ENCODE results near the gene LMAN1L. TPM values are rescaled to one million over a fixed set of nuclear protein-coding genes. Genes with fewer than 3 reads are reported as not detected.

Gene LMAN1L
- polyA plus RNA-seq, 2 donors, result 0.27 to 0.61 TPM

- Histone ChIP-seq H3K27ac (ENCODE audit: low read depth in 2 of 2, low read length in 1 of 2) (peak overlapping the region; percentile 90 to 97), H3K36me3 (ENCODE audit: control insufficient read depth in 2 of 2, insufficient read depth in 2 of 2, low read length in 1 of 2) (no peaks in the 10 kb centered on the region), H3K4me3 (ENCODE audit: low read depth in 1 of 2, low read length in 2 of 2) (peak overlapping the region; percentile 74 to 82), H3K27me3 (ENCODE audit: control insufficient read depth in 1 of 2, insufficient read depth in 2 of 2, low read length in 2 of 2) (no peaks in the 10 kb centered on the region), H3K9me3 (ENCODE audit: control insufficient read depth in 2 of 2, insufficient read depth in 1 of 2, low read depth in 1 of 2, low read length in 1 of 2) (no peaks in the 10 kb centered on the region), H3K4me1 (ENCODE audit: control insufficient read depth in 2 of 2, insufficient read depth in 2 of 2, low read length in 1 of 2) (peaks cover 4 to 9% of the 10 kb centered on the region in 2 donors)
- WGBS, 2 donors, result 0 to 1% methylated on average over 11 of the region's 11 CpGs
These were observed 60.0 kb downstream of the LMAN1L start for GRCh38 chr15:74872702-74873035.

GRCh38 chr15:74873036-74873755 lies 60.6 kb downstream of the LMAN1L start, which contains the start of gene SCAMP2:
TSS of gene SCAMP2 (minus strand) at chr15:74873365. CDS start at chr15:74873255, 110 bp downstream.
- WGBS, 2 donors, result 1% methylated on average over 35 to 51 of the region's 52 CpGs
- Histone ChIP-seq H3K4me1 (ENCODE audit: control insufficient read depth in 2 of 2, insufficient read depth in 2 of 2, low read length in 1 of 2) (peaks cover 4% of the 10 kb centered on the region in 2 donors), H3K9me3 (ENCODE audit: control insufficient read depth in 2 of 2, insufficient read depth in 1 of 2, low read depth in 1 of 2, low read length in 1 of 2) (no peaks in the 10 kb centered on the region)

GRCh38 chr15:74873756-74874424 lies 61.3 kb downstream of the LMAN1L start:
- Histone ChIP-seq H3K4me1 (ENCODE audit: control insufficient read depth in 2 of 2, insufficient read depth in 2 of 2, low read length in 1 of 2) (peaks cover 4% of the 10 kb centered on the region in 2 donors), H3K4me3 (ENCODE audit: low read depth in 1 of 2, low read length in 2 of 2) (peak overlapping the region; percentile 74 to 82), H3K36me3 (ENCODE audit: control insufficient read depth in 2 of 2, insufficient read depth in 2 of 2, low read length in 1 of 2) (no peaks in the 10 kb centered on the region), H3K9me3 (ENCODE audit: control insufficient read depth in 2 of 2, insufficient read depth in 1 of 2, low read depth in 1 of 2, low read length in 1 of 2) (no peaks in the 10 kb centered on the region), H3K27ac (ENCODE audit: low read depth in 2 of 2, low read length in 1 of 2) (peak overlapping the region; percentile 90 to 97), H3K27me3 (ENCODE audit: control insufficient read depth in 1 of 2, insufficient read depth in 2 of 2, low read length in 2 of 2) (no peaks in the 10 kb centered on the region)
- 29 to 41% methylated on average over 14 to 16 of the region's 16 CpGs for WGBS, 2 donors

More at GRCh38 chr15:74873036-74873755, 60.6 kb downstream of the LMAN1L start, which contains the start of gene SCAMP2:
- Histone ChIP-seq H3K36me3 (ENCODE audit: control insufficient read depth in 2 of 2, insufficient read depth in 2 of 2, low read length in 1 of 2) (no peaks in the 10 kb centered on the region), H3K4me3 (ENCODE audit: low read depth in 1 of 2, low read length in 2 of 2) (peak within 1 kb of the TSS; percentile 74 to 82), H3K27ac (ENCODE audit: low read depth in 2 of 2, low read length in 1 of 2) (peak within 1 kb of the TSS; percentile 90 to 97), H3K27me3 (ENCODE audit: control insufficient read depth in 1 of 2, insufficient read depth in 2 of 2, low read length in 2 of 2) (no peaks in the 10 kb centered on the region)

Other genes with a start within 250 kb of the LMAN1L start
- gene CLK3, start 197.0 kb upstream of the LMAN1L start, polyA plus RNA-seq, result 10 to 100 TPM; 50.7 to 78.7 TPM
- 10 to 100 TPM; 12.2 to 14.5 TPM for gene EDC3, start 116.8 kb upstream of the LMAN1L start, polyA plus RNA-seq
- gene CYP1A1, start 87.3 kb upstream of the LMAN1L start, polyA plus RNA-seq, result 1 to 10 TPM in 1 of 2 donors, under 1 TPM in 1; 0.08 to 1.9 TPM
- gene CYP1A2, start 64.0 kb upstream of the LMAN1L start, polyA plus RNA-seq, result under 1 TPM in 1 of 2 donors, not detected in 1; 0.06 TPM
- 10 to 100 TPM; 79.2 to 96.8 TPM for gene CSK, start 30.8 kb upstream of the LMAN1L start, polyA plus RNA-seq
- 1 to 10 TPM in 1 of 2 donors, under 1 TPM in 1; 0.48 to 1.2 TPM for gene CPLX3, start 13.8 kb downstream of the LMAN1L start, polyA plus RNA-seq
- 100 to 1,000 TPM in 1 of 2 donors, 10 to 100 TPM in 1; 68.8 to 143 TPM for gene ULK3, start 30.3 kb downstream of the LMAN1L start, polyA plus RNA-seq
- 10 to 100 TPM; 58.9 to 62.3 TPM for gene SCAMP2, start 60.5 kb downstream of the LMAN1L start, polyA plus RNA-seq
- 10 to 100 TPM; 26.5 to 27.4 TPM for gene MPI, start 77.2 kb downstream of the LMAN1L start, polyA plus RNA-seq
- 10 to 100 TPM; 46.4 to 53.0 TPM for gene FAM219B, start 94.0 kb downstream of the LMAN1L start, polyA plus RNA-seq
- 100 to 1,000 TPM; 196 to 331 TPM for gene COX5A, start 125.2 kb downstream of the LMAN1L start, polyA plus RNA-seq
- 1 to 10 TPM; 2.8 to 7.4 TPM for gene RPP25, start 143.9 kb downstream of the LMAN1L start, polyA plus RNA-seq
- under 1 TPM; 0.24 to 0.41 TPM for gene SCAMP5, start 182.7 kb downstream of the LMAN1L start, polyA plus RNA-seq
- 10 to 100 TPM; 19.1 to 25.9 TPM for gene PPCDC, start 210.8 kb downstream of the LMAN1L start, polyA plus RNA-seq